Right hindlimb (tissue), 1 donor: ENCODE data around the gene TMEM121.
"Not testable (repeated sequence)": the region's sequence is repeated elsewhere in the genome, so short reads cannot be mapped to it uniquely, and the experiment has no call there.

Experiments used
- DNase-seq: peaks from one replicate; pipeline ENCODE4 v3.0.0-alpha.2; 2018

Gene TMEM121

DNA sequence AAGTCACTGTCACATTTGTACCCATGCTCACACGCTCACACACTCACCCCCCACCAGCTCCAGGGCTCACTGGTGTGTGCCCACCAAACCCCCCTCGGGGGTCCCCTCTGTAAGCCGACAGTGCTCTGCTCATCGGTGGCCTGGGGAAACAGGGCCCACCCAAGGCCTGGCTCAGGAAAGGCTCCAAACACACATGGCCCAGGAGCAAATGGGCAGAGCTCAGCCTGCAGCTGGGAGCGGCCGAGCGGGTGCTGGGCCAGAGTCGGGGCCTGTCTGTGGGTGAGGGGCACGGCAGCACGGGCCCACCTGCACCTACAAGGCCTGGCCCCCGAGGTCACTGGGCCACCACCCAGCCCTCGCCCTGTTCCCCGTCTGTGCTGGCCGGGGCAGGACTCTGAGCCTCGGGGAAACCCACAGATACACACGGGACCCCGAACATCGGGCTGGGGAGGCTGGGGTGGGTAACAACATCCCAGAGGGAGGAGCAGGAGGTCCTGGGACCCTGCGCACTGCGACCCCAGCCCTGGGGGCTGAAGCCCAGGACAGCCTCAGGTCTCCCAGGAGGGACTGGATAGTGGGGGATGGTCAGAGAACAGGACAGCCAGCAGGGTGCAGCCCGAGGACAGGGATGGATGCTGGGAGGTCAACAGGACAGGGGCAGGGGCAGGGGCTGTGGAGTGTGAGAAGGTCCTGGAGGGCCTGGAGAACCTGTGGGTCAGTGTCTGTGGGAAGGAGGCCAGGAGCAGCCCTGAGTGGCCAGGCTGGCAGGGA lies 45.0 kb downstream of the TMEM121 start:
- DNase-seq = not testable (repeated sequence)

DNA sequence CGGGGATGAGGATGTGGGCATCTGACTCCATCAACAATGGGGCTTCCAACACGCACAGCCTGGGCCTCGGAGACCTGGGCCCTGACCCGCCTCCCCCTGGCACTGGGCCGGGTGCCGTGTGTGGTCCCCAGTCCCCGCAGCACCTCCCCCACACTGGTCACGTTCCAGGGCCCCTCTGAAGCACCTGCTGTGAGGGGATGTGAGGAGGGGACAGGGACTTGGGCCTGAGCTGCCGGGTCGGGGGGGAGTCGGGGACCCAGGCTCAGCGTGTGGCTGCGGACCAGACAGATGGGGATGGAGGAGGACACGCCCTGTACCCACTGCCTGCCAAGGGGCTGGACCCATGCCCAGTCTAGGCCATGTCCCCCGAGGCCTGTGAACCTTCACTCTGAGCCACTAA lies 45.7 kb downstream of the TMEM121 start:
- not testable (repeated sequence) for DNase-seq

- DNase-seq = not testable (repeated sequence)
Measured at GRCh38 chr14:105573841-105574240, 47.5 kb downstream of the TMEM121 start.

DNA sequence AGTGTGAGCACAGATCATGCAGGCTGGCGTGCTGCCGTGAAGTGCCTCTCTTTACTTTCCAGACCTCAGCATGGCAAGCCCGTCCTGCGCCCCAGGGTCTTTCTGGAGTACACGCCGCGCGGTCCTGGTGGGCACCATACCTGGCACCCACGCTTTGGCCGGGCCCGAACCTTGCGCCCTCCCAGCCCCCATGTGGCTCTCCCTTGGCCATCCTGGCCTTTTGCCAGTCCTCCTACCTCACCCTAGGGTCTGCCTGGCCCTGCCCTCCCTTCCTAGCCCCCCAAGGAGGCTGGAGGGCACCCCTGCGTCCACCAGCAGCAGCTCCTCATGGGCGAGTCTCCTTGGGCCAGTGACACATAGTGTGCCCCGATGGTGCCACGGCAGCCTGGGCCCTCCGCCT lies 48.0 kb downstream of the TMEM121 start:
- not testable (repeated sequence) for DNase-seq

- DNase-seq = not testable (repeated sequence)
Measured at GRCh38 chr14:105575016-105575700, 48.8 kb downstream of the TMEM121 start.

GRCh38 chr14:105576525-105577088 lies 50.2 kb downstream of the TMEM121 start:
- DNase-seq = no peak

DNA sequence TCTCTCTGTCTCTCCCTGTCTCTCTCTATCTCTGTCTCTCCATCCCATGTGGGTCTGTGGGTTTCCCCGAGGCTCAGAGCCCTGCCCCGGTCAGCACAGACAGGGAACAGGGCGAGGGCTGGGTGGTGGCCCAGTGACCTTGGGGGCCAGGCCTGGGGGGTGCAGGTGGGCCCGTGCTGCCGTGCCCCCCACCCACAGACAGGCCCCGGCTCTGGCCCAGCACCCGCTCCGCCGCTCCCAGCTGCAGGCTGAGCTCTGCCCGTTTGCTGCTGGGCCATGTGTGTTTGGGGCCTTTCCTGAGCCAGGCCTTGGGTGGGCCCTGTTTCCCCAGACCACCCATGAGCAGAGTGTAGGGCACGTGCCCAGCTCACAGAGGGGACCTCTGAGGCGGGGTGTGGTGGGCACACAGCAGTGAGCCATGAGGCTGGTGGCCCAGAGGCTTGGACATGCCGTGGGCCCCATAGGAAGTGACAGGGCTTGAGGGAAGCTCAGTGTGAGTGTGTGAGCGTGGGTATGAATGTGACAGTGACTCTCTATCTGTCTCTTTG lies 51.0 kb downstream of the TMEM121 start:
- no peak for DNase-seq

GRCh38 chr14:105578070-105578469 lies 51.7 kb downstream of the TMEM121 start:
- DNase-seq = no peak

- not testable (repeated sequence) for DNase-seq
Measured at GRCh38 chr14:105579221-105579620, 52.8 kb downstream of the TMEM121 start.
